Transverse colon (tissue), 4 donors: ENCODE data around the gene MBNL2. TPM values are rescaled to one million over a fixed set of nuclear protein-coding genes. Genes with fewer than 3 reads are reported as not detected.
A peak's percentile ranks its signal among the peaks of the same experiment; 100 is the strongest.

ENCODE experiments used
- DNase-seq: peaks from one replicate; pipeline ENCODE4 v3.0.0-alpha.2; 2019
- H3K27ac ChIP-seq, 4 donors: fragments of 200-600 bp; sonication (generic); 2 replicates each; pipeline ENCODE4 v1.5.1; 2016 to 2018; ENCODE audit warnings: inconsistent platforms in 4 of 4
- H3K27me3 ChIP-seq: fragments of 200-600 bp; sonication (generic); 2 replicates; pipeline ENCODE4 v1.5.1; 2017; ENCODE audit warnings: inconsistent platforms
- H3K36me3 ChIP-seq, 4 donors: fragments of 200-600 bp; sonication (generic); 2 replicates each; pipeline ENCODE4 v1.5.1; 2017 to 2019; ENCODE audit warnings: inconsistent platforms in 4 of 4
- H3K4me1 ChIP-seq, 4 donors: fragments of 200-600 bp; sonication (generic); 2 replicates each; pipeline ENCODE4 v1.5.1; 2017 to 2020; ENCODE audit warnings: inconsistent platforms in 4 of 4
- H3K4me3 ChIP-seq, 4 donors: fragments of 200-600 bp; sonication (generic); 1 replicate in 1 of 4; 2 replicates in 3 of 4; pipeline versions ENCODE4 v1.5.1 to v1.6.1; 2017 to 2019; ENCODE audit warnings: inconsistent platforms in 4 of 4
- H3K9me3 ChIP-seq, 2 donors: fragments of 200-600 bp; sonication (generic); 2 replicates each; pipeline ENCODE4 v1.5.1; 2017 to 2019; ENCODE audit warnings: inconsistent platforms in 2 of 2
- EP300 ChIP-seq: sonication (generic); formaldehyde crosslinking; IDR thresholded peaks from one replicate; pipeline ENCODE4 v1.6.1; 2017; ENCODE audit warnings: antibody characterized with exemption, low read depth
- POLR2A ChIP-seq: fragments of 450-650 bp; IDR thresholded peaks from one replicate; pipeline ENCODE4 v1.6.1; 2016; ENCODE audit warnings: antibody characterized with exemption, mild to moderate bottlenecking, moderate library complexity
- POLR2AphosphoS5 ChIP-seq, 3 donors: sonication (generic); formaldehyde crosslinking; IDR thresholded peaks; one replicate each; pipeline ENCODE4 v1.6.1; 2016; ENCODE audit warnings: antibody characterized with exemption in 3 of 3
- WGBS, 2 donors: methylation state at CpG; one replicate each; pipeline ENCODE4 v1.1.5; 2018; ENCODE audit warnings: low coverage in 1 of 2; 5-methylcytosine and 5-hydroxymethylcytosine counted together
- in situ Hi-C, 4 donors: fragments of 200-750 bp; cut with MboI; loops; one replicate each; pipeline versions ENCODE4 v1.15.0 to v1.15.1; 2017; ENCODE audit warnings: low sequenced_read_pairs in 3 of 4, low pct_ligation_motif_present in 1 of 4, low pct_unique_long_range_greater_than_20kb in 1 of 4
- intact Hi-C: fragments of 100-400 bp; cut with DNase I; formaldehyde crosslinking; loops from one replicate; pipeline ENCODE4 v1.15.1; 2023; ENCODE audit warnings: low total_unique reads
- total RNA-seq, 4 donors: library from RNA; depleted of rRNA; stranded (reverse); fragments of >200 nt; gene quantifications; one replicate each; pipeline ENCODE4 v1.1.0, GENCODE V29; 2016
- TF ChIP-seq, protein P1 (sequence below), 5 experiments: fragments of 200-600 bp in 3 of 5; fragments of 450-650 bp in 2 of 5; sonication (generic) in 3 of 5; IDR thresholded peaks; 1 replicate in 2 of 5; 2 replicates in 3 of 5; pipeline ENCODE4 v1.5.1; 2016 to 2017; ENCODE audit warnings: antibody characterized with exemption in 5 of 5, inconsistent platforms in 3 of 5, mild to moderate bottlenecking in 2 of 5, moderate library complexity in 1 of 5

MBNL2 gene
- total RNA-seq, 4 donors from 2014 or later: 26.9 to 53.7 (median 46.1) TPM

DNA sequence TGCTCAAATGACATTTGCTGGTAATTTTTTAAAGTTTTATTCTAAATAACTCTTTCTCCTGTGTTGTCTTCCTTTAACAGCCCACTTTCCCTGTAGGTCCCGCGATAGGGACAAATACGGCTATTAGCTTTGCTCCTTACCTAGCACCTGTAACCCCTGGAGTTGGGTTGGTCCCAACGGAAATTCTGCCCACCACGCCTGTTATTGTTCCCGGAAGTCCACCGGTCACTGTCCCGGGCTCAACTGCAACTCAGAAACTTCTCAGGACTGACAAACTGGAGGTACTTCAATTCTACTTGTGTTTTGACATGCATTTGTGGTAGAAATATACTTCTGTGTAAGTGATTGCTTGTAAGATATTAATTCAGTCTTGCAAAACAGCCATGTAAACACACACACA lies 120.8 kb downstream of the MBNL2 start:
- in situ Hi-C loops: loop anchor here in 3 of 4 donors (10.0 kb wide), 5 partner anchors 58 to 228 kb away; partner anchors contain the start of gene MBNL2 (in 1 of the 3)
- Histone ChIP-seq H3K4me1 (peaks cover 0 to 40% (median 29%) of the 10 kb centered on the region in 4 donors), H3K4me3 (no peak overlapping the region), H3K27me3 (no peaks in the 10 kb centered on the region), H3K36me3 (peaks cover 0 to 13% (median 8%) of the 10 kb centered on the region in 4 donors), H3K27ac (peak overlapping the region; percentile 16 to 68 (median 42)), H3K9me3 (no peaks in the 10 kb centered on the region)
- DNase-seq: no peak
- 73 to 75% methylated on average over 8 of the region's 8 CpGs for WGBS, 2 donors
- intact Hi-C loops: loop anchor here (5.0 kb wide), 1 partner anchor 226 kb away; no protein-coding TSS in a partner anchor
- TF ChIP-seq, protein P1, sequence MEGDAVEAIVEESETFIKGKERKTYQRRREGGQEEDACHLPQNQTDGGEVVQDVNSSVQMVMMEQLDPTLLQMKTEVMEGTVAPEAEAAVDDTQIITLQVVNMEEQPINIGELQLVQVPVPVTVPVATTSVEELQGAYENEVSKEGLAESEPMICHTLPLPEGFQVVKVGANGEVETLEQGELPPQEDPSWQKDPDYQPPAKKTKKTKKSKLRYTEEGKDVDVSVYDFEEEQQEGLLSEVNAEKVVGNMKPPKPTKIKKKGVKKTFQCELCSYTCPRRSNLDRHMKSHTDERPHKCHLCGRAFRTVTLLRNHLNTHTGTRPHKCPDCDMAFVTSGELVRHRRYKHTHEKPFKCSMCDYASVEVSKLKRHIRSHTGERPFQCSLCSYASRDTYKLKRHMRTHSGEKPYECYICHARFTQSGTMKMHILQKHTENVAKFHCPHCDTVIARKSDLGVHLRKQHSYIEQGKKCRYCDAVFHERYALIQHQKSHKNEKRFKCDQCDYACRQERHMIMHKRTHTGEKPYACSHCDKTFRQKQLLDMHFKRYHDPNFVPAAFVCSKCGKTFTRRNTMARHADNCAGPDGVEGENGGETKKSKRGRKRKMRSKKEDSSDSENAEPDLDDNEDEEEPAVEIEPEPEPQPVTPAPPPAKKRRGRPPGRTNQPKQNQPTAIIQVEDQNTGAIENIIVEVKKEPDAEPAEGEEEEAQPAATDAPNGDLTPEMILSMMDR (IDR thresholded peaks at IDR 0.05): no peak
- TF ChIP-seq POLR2AphosphoS5 (IDR thresholded peaks at IDR 0.05) (no peak), POLR2A (no peak), EP300 (no peak)

DNA sequence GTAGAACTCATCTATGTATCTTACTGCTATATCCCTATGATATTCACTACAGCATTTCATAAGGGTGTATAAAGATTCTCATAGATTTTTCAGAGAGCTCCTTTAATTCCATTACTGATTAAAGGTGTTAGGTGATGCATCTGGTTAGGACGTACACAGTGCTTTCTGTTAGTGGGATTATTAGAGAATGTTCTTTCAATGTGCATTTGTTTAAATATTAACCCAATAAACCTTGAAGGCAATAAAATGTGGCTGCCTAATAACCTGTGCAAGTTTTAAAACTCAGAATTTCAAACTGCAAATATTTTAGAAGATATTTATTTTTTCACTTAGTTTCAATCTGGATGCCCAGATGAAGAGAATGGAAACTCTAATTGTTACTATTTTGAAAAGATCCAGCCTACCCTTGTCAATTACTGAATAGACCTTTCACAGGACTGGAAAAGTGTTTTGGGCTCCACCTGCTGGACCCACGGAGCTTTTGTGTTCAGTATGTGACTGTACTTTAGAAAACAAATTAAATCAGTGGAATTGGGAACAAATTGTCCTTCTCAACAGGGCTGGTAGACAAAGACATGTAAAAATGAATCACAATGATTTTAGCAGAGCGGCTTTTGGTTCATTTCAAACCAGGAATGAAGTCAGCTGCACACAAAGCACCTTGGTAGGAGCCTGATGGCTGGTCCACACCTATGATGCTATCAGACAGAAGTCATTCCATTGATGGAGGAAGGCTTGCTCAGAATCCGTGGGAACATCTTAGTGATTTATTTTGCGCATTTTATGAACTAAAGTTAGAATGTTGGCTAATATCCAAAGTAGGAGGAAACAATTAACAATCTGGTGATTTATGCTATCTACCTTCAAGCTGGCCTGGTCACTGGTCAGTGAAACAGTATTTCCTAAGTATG lies 122.4 kb downstream of the MBNL2 start:
- peak; percentile 63 for DNase-seq
- Histone ChIP-seq H3K36me3 (peaks cover 0 to 15% (median 9%) of the 10 kb centered on the region in 4 donors), H3K27ac (peak overlapping the region; percentile 2 to 68 (median 46)), H3K4me1 (peaks cover 0 to 40% (median 28%) of the 10 kb centered on the region in 4 donors), H3K9me3 (no peaks in the 10 kb centered on the region), H3K27me3 (no peaks in the 10 kb centered on the region), H3K4me3 (no peak overlapping the region)
- in situ Hi-C loops: loop anchor here (5.0 to 10.0 kb wide), 6 partner anchors 60 to 232 kb away; partner anchors contain the start of gene MBNL2 (in 1 of the 4)
- TF ChIP-seq EP300 (no peak), POLR2AphosphoS5 (IDR thresholded peaks at IDR 0.05) (peak in 1 of 3 donors; percentile 7), POLR2A (no peak)
- TF ChIP-seq, protein P1 (IDR thresholded peaks at IDR 0.05): peak; percentile 56 to 78 (median 67)
- intact Hi-C loops: loop anchor here (5.0 kb wide), 2 partner anchors 127 to 227 kb away; no protein-coding TSS in a partner anchor
- WGBS, 2 donors: 44 to 49% methylated on average over 5 of the region's 5 CpGs

DNA sequence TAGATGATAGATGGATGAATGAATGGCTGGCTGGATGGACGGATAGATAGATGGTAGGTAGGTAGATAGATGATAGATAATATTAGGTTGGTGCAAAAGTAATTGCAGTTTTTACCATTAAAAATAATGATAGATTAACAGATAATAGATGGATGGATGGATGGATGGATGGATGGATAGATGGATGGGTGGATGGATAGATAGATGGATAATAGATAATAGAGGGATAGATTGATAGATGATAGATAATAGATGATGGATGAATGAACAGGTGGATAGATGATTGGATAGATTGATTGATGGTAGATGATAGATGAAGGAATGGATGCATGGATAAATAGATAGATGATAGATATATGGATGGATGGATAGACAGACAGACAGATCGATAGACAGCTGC lies 124.0 kb downstream of the MBNL2 start:
- Histone ChIP-seq H3K27me3 (no peaks in the 10 kb centered on the region), H3K4me3 (no peak overlapping the region), H3K9me3 (no peaks in the 10 kb centered on the region), H3K36me3 (peaks cover 0 to 31% (median 16%) of the 10 kb centered on the region in 4 donors), H3K4me1 (peaks cover 0 to 26% (median 13%) of the 10 kb centered on the region in 4 donors), H3K27ac (no peak overlapping the region)
- no peak for DNase-seq
- intact Hi-C loops (loop anchor here (2.0 to 5.0 kb wide), 2 partner anchors 129 to 239 kb away; no protein-coding TSS in a partner anchor), in situ Hi-C loops (loop anchor here (5.0 to 10.0 kb wide), 6 partner anchors 61 to 234 kb away; partner anchors contain the start of gene MBNL2 (in 1 of the 4))
- WGBS, 2 donors: 90 to 100% methylated on average over 2 of the region's 2 CpGs
- TF ChIP-seq, protein P1 (IDR thresholded peaks at IDR 0.05): no peak
- TF ChIP-seq EP300: no peak
- TF ChIP-seq POLR2A: no peak
- no peak for TF ChIP-seq POLR2AphosphoS5 (IDR thresholded peaks at IDR 0.05)
